HG02885 (cell line): ENCODE measurements around the gene NDEL1.

Experiments used
- ATAC-seq: cut with Tn5 transposase; IDR thresholded peaks from one replicate; pipeline ENCODE4 v1.9.1; 2021; ENCODE audit warnings: mild to moderate bottlenecking; ENCODE audit not compliant: unreplicated experiment, poor library complexity

Gene NDEL1

DNA sequence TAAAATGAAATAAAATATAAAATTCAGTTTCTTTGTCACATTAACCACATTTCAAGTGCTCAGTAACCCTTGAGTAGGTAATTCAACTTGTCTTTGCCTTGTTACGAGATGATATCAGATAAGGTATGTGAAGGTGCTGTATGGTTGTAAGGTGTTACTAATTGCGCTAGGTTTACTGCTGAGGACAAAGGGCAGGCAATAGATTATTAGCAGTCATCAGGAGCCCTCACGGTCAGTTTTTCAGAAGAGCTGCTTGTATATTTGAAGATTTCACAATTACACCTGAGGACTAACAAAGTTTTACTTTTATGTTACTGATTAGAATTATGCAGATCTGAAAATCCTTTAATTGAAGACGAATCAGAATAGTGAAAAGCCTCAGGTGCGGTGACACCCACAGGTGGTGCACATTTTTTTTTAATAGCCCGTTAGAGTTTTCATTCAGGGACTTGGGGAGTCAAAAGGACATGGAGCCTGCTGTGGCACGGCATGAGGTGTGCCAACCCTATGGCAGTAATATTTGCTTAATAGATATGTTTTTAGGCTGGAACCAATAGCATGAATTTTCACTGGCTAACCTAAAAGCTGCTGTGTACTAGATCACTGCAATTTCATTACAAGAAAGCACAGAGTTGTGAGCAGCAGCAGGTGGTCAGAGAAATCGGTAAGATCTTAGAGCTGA, 16.4 kb downstream of the NDEL1 start:
- no peak for ATAC-seq

- ATAC-seq = no peak
These were observed 17.6 kb downstream of the NDEL1 start for GRCh38 chr17:8453326-8453725.

DNA sequence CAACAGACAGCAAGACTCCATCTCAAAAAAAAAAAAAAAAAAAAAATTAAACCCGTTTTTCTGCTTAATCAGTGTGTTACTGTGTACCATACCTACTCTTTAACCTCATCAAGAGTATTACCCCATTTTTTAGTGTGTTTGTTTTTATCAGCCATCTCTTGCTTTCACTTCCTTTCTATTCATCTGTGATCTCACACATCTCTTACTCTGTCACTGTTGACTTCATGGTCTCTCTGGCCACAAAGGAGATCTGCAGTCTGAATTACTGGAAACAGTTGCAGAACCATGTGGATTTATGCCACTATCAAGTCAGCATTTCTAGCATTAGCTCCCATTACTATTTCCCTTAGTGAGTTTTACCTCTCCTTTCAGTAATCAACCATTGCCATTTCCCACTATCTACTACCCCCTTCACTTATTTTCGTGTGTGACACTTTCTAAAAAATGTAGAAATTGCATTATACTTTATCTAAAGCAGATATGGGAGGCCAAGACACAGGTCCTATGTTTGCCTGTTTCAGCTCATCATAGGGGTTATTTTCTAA, 20.1 kb downstream of the NDEL1 start:
- ATAC-seq = no peak

- no peak for ATAC-seq
These were observed 22.4 kb downstream of the NDEL1 start for GRCh38 chr17:8458128-8458527.

DNA sequence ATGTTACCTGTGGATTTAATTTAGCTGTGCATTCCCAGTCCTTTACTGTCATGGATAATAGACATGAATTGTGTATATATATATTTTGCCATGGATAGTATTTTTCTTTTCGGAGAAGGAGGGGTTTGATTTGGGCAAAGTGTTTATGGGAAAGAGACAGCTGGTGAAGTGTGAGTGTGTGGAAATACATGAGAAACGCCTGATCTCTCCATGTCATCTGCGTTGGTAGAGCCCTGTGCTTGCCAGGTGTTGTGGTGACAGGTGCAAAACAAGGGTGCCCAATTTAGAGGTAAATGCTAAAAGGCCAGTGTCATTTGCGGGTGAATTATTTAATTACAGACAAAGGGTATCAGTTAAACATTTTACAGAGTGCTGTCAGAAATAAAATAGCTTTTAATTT, 23.4 kb downstream of the NDEL1 start:
- no peak for ATAC-seq

GRCh38 chr17:8459831-8460230, 24.1 kb downstream of the NDEL1 start:
- ATAC-seq = no peak

DNA sequence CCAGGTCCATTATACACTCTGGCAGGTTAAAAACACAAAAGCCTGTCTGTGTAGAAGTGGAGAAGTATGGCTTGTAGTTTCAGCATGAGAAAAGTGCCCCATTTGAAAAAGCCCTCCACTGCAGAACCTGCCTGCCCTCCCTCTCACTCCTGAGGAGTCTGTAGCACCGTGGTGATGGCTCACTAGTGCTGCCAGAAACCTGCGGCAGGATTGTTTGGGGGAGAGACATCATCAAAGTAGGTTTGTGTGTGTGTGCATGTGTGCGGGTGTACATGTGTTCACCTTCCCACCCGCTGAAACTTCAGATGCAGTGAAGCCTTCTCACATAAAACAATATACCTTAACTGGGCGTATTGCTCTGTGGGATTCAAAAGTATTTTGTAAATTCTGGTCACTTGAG, 26.9 kb downstream of the NDEL1 start:
- no peak for ATAC-seq

GRCh38 chr17:8463099-8463498, 27.4 kb downstream of the NDEL1 start:
- no peak for ATAC-seq

DNA sequence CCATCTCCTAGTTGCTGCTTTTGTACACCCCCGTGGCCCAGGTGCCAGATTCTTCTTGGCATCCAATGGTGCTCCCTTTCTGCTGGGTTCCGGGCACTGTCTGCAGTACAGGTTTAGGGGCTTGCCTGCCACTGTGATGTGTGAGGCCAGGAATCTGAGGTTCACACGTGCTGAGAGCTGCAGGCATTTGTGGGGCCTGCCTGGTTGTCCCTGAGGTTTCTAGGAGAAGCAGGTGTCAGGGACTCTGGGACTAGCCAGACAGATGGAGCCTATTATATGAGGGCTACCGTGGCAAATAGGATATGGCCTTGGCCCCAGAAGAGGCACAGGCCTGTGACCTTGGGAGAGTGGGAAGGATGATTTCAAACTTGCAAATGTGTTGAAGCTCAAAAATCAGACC, 29.3 kb downstream of the NDEL1 start:
- ATAC-seq = no peak

DNA sequence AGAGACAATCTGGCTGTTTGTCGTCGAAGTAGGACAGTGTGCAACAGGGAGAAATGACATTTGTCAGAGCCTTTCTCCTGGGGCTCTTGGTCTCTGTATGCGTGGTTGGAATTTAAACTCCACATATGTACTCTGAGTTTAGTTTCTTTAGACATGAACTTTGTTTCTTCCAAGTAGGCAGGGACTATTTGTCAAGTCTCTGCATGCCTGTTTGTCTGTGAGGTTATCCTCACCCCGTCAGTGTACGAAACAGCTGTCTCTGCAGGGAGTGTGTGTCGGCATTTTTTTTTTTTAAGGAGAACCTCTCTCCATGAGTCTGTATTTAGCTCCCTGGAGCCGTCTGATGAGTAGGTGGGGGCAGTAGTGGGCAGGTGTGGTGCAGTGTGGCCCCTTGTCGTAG, 29.7 kb downstream of the NDEL1 start:
- ATAC-seq = no peak

- ATAC-seq = no peak
These were observed 30.1 kb downstream of the NDEL1 start for GRCh38 chr17:8465759-8466158.

DNA sequence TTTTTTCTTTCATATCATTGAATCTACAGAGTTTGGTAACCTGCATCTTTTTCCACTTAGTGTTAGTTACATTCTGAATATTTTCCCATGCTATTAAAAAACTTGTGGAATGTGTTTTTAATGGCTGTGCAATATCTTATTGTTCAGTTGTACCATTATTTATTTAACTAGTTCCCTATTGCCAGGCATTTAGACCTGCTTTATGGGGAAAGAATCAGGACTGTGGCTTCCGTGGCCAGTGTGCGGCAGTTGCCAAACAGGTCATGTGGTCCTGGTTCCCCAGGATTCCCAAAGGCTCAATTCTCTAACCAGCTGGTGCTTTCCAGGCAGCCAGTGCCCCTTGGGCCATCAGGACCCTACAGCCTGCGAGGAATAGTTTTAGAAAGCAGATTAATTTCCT, 30.8 kb downstream of the NDEL1 start:
- ATAC-seq = no peak

DNA sequence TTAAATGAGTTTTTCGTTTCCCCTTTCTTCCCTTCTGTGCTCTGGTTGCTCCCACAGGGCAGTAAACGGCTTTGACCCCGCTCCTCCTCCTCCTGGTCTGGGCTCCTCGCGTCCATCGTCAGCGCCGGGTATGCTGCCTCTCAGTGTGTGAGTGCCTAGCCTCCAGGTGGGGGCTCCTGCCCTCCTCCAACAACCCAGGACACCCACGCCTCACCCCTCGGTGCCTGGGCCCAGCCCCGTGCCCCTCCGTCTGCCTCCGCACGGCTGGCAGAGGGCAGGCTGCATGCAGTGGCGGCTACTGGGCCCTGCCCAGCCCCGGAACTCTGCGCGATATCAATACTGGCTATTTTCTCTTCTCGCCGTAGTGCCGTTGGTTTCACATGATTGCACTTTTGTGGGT, 31.2 kb downstream of the NDEL1 start:
- ATAC-seq = no peak

DNA sequence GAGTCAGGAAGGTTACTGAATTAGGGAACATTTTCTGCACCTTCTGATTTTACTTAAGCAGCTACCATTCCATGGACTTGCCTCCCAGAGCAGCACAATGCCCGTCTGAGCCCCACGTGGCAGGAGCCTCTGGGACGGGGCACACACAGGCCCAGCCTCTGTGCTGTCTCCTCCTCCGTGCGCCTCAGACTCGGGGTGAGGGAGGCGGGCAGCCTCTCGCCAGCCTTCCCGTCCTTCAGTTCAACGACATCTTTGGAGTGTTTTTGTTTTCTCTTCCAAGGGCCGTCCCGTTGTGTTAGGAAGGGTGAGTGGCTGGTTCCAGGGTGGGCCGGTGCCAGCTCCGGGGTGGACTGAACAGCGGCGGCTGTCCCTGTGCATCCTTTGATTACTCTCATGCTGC, 31.8 kb downstream of the NDEL1 start:
- ATAC-seq = no peak

GRCh38 chr17:8468127-8468526, 32.4 kb downstream of the NDEL1 start:
- no peak for ATAC-seq

DNA sequence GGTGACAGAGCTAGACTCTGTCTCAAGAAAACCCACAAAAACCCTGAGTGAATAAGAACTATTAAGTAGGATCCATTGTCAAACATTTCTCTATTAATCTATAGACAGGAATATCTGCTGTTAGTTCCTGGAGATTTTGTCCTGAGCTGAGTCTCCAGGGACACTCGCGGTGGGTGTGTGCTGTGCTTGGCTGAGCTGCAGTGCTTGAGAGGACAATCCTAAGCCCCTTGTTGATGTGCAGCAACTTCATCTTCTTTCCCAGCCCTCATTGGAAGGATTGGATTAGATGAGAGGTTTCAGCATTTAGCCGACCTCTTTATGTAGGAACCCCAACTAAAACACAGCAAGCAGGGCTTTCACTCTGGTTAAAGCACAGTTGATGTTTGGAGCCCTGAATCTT, 33.3 kb downstream of the NDEL1 start:
- no peak for ATAC-seq

DNA sequence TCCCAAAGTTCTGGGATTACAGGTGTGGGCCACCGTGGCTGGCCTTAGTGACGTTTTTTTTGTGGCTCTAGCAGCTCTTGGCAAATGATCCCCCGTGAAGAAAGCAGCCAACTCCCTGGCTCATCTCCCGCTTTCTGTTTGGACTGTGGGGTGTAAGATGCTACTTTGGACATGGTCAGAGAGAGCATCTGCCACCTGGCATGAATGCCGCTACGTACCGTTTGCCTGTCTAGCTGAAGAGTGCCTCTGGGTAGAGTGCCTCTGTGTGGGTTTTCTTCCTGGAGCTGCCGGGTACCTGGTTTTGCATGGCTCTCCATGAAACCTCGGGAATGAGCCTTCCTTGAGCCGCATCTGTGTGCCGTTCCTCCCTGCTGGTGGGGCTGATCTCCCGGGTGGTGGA, 34.3 kb downstream of the NDEL1 start:
- ATAC-seq = no peak

DNA sequence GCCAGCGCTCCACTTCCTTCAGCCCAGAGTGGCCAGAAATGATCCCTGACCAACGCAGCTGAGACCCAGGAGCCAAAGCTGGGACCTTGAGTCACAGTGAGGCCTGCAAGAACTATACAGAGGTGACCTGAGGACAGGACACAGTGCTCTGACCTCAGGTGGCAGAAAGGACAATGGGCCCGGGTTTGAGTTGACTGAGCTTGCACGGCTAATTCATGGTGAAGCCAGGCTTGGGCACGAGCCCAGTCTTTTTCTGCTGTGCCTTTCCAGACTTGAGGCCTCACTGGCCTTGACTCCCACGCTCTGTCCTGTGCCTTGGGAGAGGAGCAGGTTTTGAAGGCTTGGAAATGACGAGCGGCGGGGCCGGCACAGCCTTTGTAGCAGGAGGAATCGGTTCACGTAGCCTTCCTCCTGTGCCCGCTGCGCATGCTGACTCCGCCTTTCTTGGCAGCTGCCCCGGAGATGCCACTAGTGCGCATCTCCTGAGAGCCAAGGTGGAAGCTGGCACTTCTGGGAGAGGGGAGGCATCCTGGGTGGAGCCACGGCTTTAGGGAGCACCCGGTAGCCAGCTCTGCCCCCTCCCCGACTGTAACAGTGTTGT, 34.9 kb downstream of the NDEL1 start:
- no peak for ATAC-seq

GRCh38 chr17:8472663-8473062, 37.0 kb downstream of the NDEL1 start:
- ATAC-seq = no peak

DNA sequence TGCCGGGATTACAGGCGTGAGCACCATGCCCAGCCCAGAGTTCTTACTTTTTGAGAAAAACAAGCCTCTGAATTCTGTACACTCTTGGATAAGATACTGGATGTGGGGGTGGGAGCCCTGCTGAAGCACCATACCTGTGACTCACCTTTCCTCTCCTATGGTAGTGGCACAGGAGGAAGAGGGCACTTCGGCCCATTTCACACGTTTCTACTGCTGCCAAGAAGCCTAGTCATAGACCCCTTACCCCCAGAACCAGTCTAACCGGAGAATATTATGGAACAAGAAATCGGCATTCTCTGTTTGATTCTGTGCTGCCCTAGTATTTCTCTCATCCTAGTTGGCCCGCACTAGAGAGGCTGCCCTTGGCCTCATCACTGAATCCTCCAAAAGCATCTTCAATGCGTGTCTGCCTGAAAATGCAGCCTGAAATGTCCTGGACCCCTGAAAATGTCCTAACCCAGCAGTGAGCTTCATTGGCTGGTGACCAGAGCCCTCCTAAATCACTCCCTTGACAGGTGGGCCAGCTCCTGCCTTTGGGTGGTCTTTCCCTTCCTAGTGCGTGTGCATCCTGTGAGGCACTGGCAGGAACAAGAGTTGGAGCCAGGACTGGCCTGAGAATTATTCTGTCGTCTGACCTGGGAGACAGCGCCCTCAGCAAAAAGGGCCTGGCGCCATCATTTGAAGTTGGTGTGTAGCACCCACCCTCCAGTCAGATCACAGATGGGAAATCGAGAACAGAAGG, 37.9 kb downstream of the NDEL1 start:
- ATAC-seq = no peak

GRCh38 chr17:8474826-8475225, 39.1 kb downstream of the NDEL1 start:
- no peak for ATAC-seq
